ENCODE data around the gene CEP57L1. TPM values are rescaled to one million over a fixed set of nuclear protein-coding genes. Genes with fewer than 3 reads are reported as not detected.
"Not testable (repeated sequence)": the region's sequence is repeated elsewhere in the genome, so short reads cannot be mapped to it uniquely, and the experiment has no call there.

Gene CEP57L1
- total RNA-seq, 1 donor from 2014 or later, result 22.2 TPM

DNA sequence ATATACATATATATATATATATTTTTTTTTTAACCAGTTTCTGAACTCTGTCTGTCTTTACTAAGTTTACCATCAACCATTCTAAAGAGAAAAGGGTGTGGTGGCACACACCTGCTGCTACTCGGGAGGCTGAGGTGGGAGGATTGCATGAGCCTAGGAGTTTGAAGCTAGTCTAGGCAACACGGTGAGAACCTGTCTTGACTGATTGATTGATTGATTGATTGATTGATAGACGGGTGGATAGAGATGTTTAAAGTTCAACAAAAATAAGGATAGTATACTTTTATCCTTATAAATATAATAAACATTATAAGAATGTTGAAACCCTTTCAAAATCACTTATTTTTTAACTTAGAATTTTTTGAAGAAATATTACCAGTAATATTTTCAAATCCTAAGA is 30.2 kb downstream of the CEP57L1 start:
- Mint-ChIP-seq H3K4me1 (peaks cover 12% of the 10 kb centered on the region), H3K9me3 (no peaks in the 10 kb centered on the region), H3K36me3 (peaks cover 3% of the 10 kb centered on the region), H3K4me3 (no peak overlapping the region), H3K27ac (no peak overlapping the region), H3K27me3 (ENCODE audit: low read depth) (no peaks in the 10 kb centered on the region)
- DNase-seq (ENCODE audit: low spot score in 2 of 2, unreplicated experiment in 2 of 2), result no peak
- TF ChIP-seq, protein P1, sequence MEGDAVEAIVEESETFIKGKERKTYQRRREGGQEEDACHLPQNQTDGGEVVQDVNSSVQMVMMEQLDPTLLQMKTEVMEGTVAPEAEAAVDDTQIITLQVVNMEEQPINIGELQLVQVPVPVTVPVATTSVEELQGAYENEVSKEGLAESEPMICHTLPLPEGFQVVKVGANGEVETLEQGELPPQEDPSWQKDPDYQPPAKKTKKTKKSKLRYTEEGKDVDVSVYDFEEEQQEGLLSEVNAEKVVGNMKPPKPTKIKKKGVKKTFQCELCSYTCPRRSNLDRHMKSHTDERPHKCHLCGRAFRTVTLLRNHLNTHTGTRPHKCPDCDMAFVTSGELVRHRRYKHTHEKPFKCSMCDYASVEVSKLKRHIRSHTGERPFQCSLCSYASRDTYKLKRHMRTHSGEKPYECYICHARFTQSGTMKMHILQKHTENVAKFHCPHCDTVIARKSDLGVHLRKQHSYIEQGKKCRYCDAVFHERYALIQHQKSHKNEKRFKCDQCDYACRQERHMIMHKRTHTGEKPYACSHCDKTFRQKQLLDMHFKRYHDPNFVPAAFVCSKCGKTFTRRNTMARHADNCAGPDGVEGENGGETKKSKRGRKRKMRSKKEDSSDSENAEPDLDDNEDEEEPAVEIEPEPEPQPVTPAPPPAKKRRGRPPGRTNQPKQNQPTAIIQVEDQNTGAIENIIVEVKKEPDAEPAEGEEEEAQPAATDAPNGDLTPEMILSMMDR (IDR thresholded peaks at IDR 0.05; ENCODE audit: unreplicated experiment), result no peak

DNA sequence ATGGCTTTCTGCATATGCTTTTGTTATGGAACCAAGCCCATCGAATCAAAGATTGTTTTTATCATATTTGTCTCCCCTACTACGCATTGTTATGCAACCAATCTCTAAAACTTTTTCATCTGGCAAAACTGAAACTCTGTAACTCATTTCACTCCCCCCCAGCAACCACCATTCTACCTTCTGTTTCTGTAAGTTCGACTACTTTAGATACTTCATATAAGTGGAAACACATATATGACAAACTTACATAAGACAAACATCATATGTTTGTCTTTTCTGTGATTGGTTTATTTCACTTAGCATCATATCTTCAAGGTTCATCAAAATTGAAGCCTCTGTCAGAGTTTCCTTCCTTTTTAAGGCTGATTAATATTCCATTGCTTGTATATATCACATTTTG is 34.8 kb downstream of the CEP57L1 start:
- Mint-ChIP-seq H3K9me3 (peaks cover 4% of the 10 kb centered on the region), H3K4me1 (no peaks in the 10 kb centered on the region), H3K4me3 (no peak overlapping the region), H3K27me3 (ENCODE audit: low read depth) (no peaks in the 10 kb centered on the region), H3K36me3 (peaks cover 17% of the 10 kb centered on the region), H3K27ac (no peak overlapping the region)
- DNase-seq (ENCODE audit: low spot score in 2 of 2, unreplicated experiment in 2 of 2), result no peak
- TF ChIP-seq, protein P1 (IDR thresholded peaks at IDR 0.05; ENCODE audit: unreplicated experiment), result no peak

DNA sequence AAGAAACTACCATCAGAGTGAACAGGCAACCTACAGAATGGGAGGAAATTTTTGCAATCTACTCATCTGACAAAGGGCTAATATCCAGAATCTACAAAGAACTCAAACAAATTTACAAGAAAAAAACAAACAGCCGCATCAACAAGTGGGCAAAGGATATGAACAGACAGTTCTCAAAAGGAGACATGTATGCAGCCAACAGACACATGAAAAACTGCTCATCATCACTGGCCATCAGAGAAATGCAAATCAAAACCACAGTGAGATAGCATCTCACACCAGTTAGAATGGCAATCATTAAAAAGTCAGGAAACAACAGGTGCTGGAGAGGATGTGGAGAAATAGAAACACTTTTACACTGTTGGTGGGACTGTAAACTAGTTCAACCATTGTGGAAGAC is 40.3 kb downstream of the CEP57L1 start:
- H3K36me3 Mint-ChIP-seq, result peaks cover 18% of the 10 kb centered on the region
- H3K27ac Mint-ChIP-seq; DNase-seq (ENCODE audit: low spot score in 2 of 2, unreplicated experiment in 2 of 2); H3K27me3 Mint-ChIP-seq (ENCODE audit: low read depth); H3K4me1 Mint-ChIP-seq; H3K4me3 Mint-ChIP-seq; H3K9me3 Mint-ChIP-seq: not testable (repeated sequence)

DNA sequence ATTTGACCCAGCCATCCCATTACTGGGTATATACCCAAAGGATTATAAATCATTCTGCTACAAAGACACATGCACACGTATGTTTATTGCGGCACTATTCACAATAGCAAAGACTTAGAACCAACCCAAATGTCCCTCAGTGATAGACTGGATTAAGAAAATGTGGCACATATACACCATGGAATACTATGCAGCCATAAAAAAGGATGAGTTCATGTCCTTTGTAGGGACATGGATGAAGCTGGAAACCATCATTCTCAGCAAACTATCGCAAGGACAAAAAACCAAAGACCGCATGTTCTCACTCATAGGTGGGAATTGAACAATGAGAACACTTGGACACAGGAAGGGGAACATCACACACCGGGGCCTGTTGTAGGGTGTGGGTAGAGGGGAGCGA is 40.7 kb downstream of the CEP57L1 start:
- not testable (repeated sequence) for H3K27ac Mint-ChIP-seq; H3K27me3 Mint-ChIP-seq (ENCODE audit: low read depth); H3K4me3 Mint-ChIP-seq; H3K4me1 Mint-ChIP-seq; DNase-seq (ENCODE audit: low spot score in 2 of 2, unreplicated experiment in 2 of 2); H3K9me3 Mint-ChIP-seq
- H3K36me3 Mint-ChIP-seq, result peaks cover 18% of the 10 kb centered on the region

DNA sequence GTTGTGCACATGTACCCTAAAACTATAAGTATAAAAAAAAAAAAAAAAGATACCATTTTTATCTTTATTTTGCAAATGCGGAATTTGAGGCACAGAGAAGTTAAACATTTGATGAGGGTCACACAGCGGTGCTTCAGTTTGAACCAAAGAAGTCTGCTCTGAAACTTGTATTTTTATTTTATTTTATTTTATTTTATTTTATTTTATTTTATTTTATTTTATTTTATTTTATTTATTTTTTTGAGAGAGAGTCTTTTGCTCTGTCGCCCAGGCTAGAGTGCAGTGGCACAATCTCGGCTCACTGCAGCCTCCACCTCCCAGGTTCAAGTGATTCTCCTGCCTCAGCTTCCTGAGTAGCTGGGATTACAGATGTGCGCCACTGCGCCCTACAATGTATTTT is 41.2 kb downstream of the CEP57L1 start:
- H3K4me1 Mint-ChIP-seq, H3K27ac Mint-ChIP-seq: not testable (repeated sequence)

GRCh38 chr6:109139109-109139508 is 43.8 kb downstream of the CEP57L1 start:
- Mint-ChIP-seq H3K27me3 (ENCODE audit: low read depth) (no peaks in the 10 kb centered on the region), H3K4me1 (no peaks in the 10 kb centered on the region), H3K27ac (no peak overlapping the region), H3K4me3 (no peak overlapping the region), H3K36me3 (peaks cover 16% of the 10 kb centered on the region), H3K9me3 (peaks cover 6% of the 10 kb centered on the region)
- TF ChIP-seq, protein P1 (IDR thresholded peaks at IDR 0.05; ENCODE audit: unreplicated experiment), result no peak
- DNase-seq (ENCODE audit: low spot score in 2 of 2, unreplicated experiment in 2 of 2), result no peak

More for the DNA sequence above, 41.2 kb downstream of the CEP57L1 start:
- H3K27me3 Mint-ChIP-seq (ENCODE audit: low read depth); DNase-seq (ENCODE audit: low spot score in 2 of 2, unreplicated experiment in 2 of 2); H3K9me3 Mint-ChIP-seq; H3K4me3 Mint-ChIP-seq: not testable (repeated sequence)
- H3K36me3 Mint-ChIP-seq, result peaks cover 18% of the 10 kb centered on the region

GRCh38 chr6:109142067-109142466 is 46.8 kb downstream of the CEP57L1 start:
- peaks cover 14% of the 10 kb centered on the region for H3K36me3 Mint-ChIP-seq
- H3K9me3 Mint-ChIP-seq; DNase-seq (ENCODE audit: low spot score in 2 of 2, unreplicated experiment in 2 of 2); H3K27ac Mint-ChIP-seq; H3K4me3 Mint-ChIP-seq; H3K4me1 Mint-ChIP-seq; H3K27me3 Mint-ChIP-seq (ENCODE audit: low read depth): not testable (repeated sequence)

- no peaks in the 10 kb centered on the region for H3K4me1 Mint-ChIP-seq
- H3K27ac Mint-ChIP-seq, result no peak overlapping the region
- H3K9me3 Mint-ChIP-seq, result peaks cover 6% of the 10 kb centered on the region
- peaks cover 14% of the 10 kb centered on the region for H3K36me3 Mint-ChIP-seq
- H3K27me3 Mint-ChIP-seq (ENCODE audit: low read depth), result no peaks in the 10 kb centered on the region
- DNase-seq (ENCODE audit: low spot score in 2 of 2, unreplicated experiment in 2 of 2), result no peak
- TF ChIP-seq, protein P1 (IDR thresholded peaks at IDR 0.05; ENCODE audit: unreplicated experiment), result no peak
- H3K4me3 Mint-ChIP-seq, result no peak overlapping the region
These were observed 47.9 kb downstream of the CEP57L1 start for GRCh38 chr6:109143191-109143590.

DNA sequence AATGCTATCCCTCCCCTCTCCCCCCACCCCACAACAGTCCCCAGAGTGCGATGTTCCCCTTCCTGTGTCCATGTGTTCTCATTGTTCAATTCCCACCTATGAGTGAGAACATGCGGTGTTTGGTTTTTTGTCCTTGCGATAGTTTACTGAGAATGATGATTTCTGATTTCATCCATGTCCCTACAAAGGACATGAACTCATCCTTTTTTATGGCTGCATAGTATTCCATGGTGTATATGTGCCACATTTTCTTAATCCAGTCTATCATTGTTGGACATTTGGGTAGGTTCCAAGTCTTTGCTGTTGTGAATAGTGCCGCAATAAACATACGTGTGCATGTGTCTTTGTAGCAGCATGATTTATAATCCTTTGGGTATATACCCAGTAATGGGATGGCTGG is 52.9 kb downstream of the CEP57L1 start:
- H3K27ac Mint-ChIP-seq; H3K4me1 Mint-ChIP-seq; DNase-seq (ENCODE audit: low spot score in 2 of 2, unreplicated experiment in 2 of 2); H3K27me3 Mint-ChIP-seq (ENCODE audit: low read depth); H3K4me3 Mint-ChIP-seq: not testable (repeated sequence)
- Mint-ChIP-seq H3K9me3 (peaks cover 17% of the 10 kb centered on the region), H3K36me3 (peaks cover 19% of the 10 kb centered on the region)

DNA sequence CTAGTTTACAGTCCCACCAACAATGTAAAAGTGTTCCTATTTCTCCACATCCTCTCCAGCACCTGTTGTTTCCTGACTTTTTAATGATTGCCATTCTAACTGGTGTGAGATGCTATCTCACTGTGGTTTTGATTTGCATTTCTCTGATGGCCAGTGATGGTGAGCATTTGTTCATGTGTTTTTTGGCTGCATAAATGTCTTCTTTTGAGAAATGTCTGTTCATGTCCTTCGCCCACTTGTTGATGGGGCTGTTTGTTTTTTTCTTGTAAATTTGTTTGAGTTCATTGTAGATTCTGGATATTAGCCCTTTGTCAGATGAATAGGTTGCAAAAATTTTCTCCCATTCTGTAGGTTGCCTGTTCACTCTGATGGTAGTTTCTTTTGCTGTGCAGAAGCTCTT is 53.4 kb downstream of the CEP57L1 start:
- H3K27ac Mint-ChIP-seq, H3K4me3 Mint-ChIP-seq: not testable (repeated sequence)

More for the DNA sequence above, 53.4 kb downstream of the CEP57L1 start:
- peaks cover 19% of the 10 kb centered on the region for H3K36me3 Mint-ChIP-seq
- H3K4me1 Mint-ChIP-seq; H3K27me3 Mint-ChIP-seq (ENCODE audit: low read depth); DNase-seq (ENCODE audit: low spot score in 2 of 2, unreplicated experiment in 2 of 2): not testable (repeated sequence)
- peaks cover 17% of the 10 kb centered on the region for H3K9me3 Mint-ChIP-seq
